Activated naive CD8-positive, alpha-beta T cell treated with anti-CD3 and anti-CD28 coated beads, Interleukin-2, amount 50 U/mL, for 24 hours (primary cell): ENCODE measurements around the gene C15orf39.
"Not testable (repeated sequence)": the region's sequence is repeated elsewhere in the genome, so short reads cannot be mapped to it uniquely, and the experiment has no call there.

ENCODE experiments used
- ATAC-seq: fragments of 150-1000 bp; cut with Tn5 transposase; one replicate; pipeline ENCODE4 v1.10.0; 2021
- DNase-seq: peaks from one replicate; pipeline ENCODE4 v3.0.0; 2021
- H3K27ac Mint-ChIP-seq: one replicate; pipeline ENCODE4 v1.8.0; 2021; ENCODE audit warnings: mild to moderate bottlenecking, mixed read lengths
- H3K27me3 Mint-ChIP-seq: one replicate; pipeline ENCODE4 v1.8.0; 2021; ENCODE audit warnings: mixed read lengths
- H3K36me3 Mint-ChIP-seq: one replicate; pipeline ENCODE4 v1.8.0; 2021; ENCODE audit warnings: low read depth, mixed read lengths
- H3K4me1 Mint-ChIP-seq: one replicate; pipeline ENCODE4 v1.8.0; 2021; ENCODE audit warnings: mixed read lengths
- H3K4me3 Mint-ChIP-seq: one replicate; pipeline ENCODE4 v1.8.0; 2021; ENCODE audit warnings: mild to moderate bottlenecking, moderate library complexity, mixed read lengths
- H3K9me3 Mint-ChIP-seq: one replicate; pipeline ENCODE4 v1.8.0; 2021; ENCODE audit warnings: mixed read lengths

C15orf39 gene

DNA sequence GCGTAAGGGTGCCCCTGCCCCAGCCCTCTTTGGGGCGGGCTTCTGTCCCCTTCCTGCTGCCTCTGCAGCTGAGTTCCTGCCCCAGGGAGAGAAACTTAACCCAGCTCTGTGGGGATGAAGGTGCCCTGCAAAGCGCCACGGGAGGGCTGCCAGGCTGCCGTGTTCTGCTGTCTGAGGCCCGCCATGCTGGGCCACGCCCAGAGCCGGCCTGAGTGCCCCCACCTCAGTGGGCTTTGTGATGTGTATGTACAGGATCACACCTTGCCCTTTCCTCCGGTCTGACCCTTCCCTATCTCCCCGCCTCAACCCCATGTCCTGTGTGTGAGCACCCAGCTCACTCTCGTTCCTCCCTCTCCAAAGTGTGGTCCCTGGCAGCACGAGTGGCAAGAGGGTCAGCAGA is 22.6 kb downstream of the C15orf39 start:
- Mint-ChIP-seq H3K27me3 (peaks cover 4% of the 10 kb centered on the region), H3K4me1 (no peaks in the 10 kb centered on the region), H3K9me3 (no peaks in the 10 kb centered on the region), H3K4me3 (no peak overlapping the region), H3K36me3 (no peaks in the 10 kb centered on the region), H3K27ac (no peak overlapping the region)
- no peak for ATAC-seq
- no peak for DNase-seq

DNA sequence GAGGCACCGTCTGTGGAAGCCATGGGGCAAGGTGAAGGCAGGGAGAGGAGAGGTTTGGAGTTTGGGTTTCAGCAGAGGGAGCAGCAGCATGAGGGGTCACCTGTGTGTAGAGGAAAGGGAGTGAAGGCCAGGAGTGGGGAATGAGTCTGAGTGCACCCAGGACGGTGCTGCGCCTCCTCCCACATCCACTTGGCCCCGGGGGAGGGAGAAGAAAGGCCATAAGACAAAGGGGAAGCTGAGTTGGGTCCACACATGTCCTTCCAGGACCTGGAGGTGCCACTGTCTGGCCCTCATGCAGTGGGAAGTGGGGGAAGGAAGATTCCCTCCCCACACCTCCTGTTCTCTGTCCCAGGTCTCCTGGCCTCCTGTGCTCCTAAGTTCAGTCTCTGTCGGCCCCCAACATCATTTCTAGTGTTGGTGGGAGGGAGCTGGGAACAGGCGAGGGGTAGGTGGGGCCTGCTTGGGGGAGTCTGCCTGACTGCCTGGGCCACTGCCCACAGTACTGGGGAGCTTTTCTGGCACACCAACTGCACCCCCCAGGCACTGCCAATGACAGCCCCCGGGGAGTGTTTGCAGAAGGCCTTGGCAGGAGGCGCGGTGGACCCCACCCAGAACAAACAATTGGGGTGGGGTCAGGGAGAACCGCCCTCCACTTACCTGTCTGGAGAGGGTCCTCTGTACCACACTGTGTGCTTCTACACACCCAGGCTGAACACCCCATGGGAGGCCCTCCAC is 23.6 kb downstream of the C15orf39 start:
- H3K9me3 Mint-ChIP-seq, H3K36me3 Mint-ChIP-seq, H3K4me1 Mint-ChIP-seq, DNase-seq, H3K27ac Mint-ChIP-seq, H3K27me3 Mint-ChIP-seq, ATAC-seq, H3K4me3 Mint-ChIP-seq: not testable (repeated sequence)

DNA sequence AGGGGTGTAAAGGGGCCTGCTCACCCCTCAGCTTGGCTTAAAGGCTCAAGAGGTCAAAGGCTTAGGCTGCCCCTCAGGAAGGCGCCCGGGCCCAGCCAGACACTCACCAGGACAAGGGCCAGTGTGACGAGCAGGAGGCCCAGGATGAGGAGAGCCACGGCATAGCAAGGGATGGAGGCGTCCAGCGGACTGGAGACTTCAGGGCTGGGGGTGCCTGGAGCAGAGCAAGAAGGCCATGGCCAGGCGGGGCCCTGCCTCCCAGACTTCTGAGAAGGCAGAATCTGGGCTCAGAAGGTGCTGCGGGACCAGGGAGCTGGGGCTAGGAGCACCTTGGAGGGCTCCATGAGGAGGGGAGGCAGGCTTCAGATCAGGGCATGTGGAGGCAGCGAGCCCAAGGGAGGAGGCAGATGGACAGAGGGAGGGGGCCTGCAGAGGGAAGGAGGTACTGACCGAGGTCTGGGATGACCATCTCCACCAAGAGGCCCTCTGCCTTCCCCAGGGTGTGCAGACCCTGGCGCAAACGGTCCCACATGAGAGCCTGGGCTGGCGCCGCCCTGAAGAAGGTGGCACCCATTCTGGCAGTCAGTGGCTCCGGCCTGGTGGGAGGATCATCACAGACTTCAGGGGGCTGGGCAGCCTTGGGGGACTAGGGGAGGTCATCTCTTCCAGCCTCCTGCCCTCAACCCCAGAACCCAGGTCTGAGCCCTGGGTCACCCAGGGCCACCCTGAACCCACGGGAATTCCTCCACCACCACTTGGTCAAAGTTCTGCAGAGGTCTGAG is 24.5 kb downstream of the C15orf39 start:
- H3K4me1 Mint-ChIP-seq: no peaks in the 10 kb centered on the region
- ATAC-seq (no peak), DNase-seq (no peak)
- no peak overlapping the region for H3K4me3 Mint-ChIP-seq
- H3K9me3 Mint-ChIP-seq: no peaks in the 10 kb centered on the region
- no peaks in the 10 kb centered on the region for H3K36me3 Mint-ChIP-seq
- no peak overlapping the region for H3K27ac Mint-ChIP-seq
- peaks cover 7% of the 10 kb centered on the region for H3K27me3 Mint-ChIP-seq

DNA sequence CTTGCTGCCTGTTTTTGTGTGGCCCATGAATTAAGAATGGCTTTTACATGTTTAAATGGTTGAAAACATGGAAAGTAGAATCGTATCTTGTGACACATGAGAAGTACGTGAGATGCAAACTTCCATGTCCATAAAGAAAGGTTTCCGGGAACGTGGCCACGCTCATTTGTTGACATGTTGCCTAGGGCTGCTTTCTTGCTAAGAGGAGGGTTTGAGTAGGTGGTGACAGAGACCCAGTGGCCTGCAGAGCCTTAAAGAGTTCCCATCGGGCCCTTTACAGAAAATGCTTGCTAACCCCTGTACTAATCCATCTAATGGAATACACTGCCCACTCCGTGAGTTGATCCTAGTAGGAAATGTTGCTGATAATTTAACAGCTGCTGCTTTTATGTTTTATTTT is 25.4 kb downstream of the C15orf39 start:
- H3K36me3 Mint-ChIP-seq, H3K27ac Mint-ChIP-seq, DNase-seq, ATAC-seq, H3K4me3 Mint-ChIP-seq, H3K4me1 Mint-ChIP-seq, H3K9me3 Mint-ChIP-seq: not testable (repeated sequence)
- H3K27me3 Mint-ChIP-seq: peaks cover 14% of the 10 kb centered on the region

DNA sequence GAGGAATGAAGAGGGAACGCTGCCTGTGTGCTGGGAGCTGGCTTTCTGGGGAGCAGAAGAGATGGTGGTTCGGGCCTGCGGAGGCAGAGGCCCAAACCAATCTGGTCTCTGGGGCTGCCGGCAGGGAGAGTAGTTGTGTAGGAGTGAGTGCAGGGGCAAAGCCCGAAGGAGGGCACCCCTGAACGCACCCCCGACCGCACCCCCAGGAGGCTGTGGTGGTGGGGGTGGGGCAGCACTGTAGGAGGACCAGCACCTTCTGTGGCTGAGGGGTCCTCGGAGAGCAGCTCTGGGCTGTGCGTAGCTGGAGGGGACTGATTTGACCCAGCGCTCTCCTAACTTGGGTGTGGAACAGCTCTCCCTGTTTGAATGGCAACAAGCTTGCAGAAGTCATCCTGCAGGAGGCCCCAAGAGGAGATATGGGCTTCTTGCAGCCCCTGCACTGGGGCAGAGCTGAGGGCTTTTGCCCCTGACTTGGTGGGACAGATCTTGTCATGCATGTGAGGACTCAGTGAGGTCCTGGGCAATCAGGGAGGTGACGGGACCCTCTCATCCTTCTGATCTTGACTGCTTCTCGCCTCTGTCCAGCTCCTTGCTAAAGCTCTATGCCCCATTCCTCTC is 26.1 kb downstream of the C15orf39 start:
- ATAC-seq: no peak
- DNase-seq: no peak
- Mint-ChIP-seq H3K9me3 (no peaks in the 10 kb centered on the region), H3K4me3 (no peak overlapping the region), H3K4me1 (no peaks in the 10 kb centered on the region), H3K36me3 (no peaks in the 10 kb centered on the region), H3K27me3 (peaks cover 16% of the 10 kb centered on the region), H3K27ac (no peak overlapping the region)

DNA sequence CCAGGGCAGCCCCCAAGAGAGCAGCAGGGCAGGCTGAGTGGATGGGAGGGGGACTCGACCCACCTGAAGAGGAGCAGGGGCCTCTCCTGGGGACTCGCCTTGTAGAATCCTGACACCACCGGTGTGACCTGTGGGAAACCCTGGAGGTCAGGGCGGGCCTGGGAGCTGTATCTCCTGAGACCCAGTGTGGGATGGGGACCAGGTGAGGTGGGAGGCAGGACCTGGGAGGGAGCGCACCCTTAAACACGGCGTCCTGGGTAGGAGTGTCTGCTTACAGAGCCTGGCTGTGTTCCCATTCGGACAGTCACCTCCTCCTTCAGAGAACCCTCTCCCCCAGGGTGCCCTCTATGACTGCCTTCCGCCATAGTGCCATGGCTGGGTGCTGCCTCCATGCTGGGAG is 27.1 kb downstream of the C15orf39 start:
- ATAC-seq: no peak
- no peak overlapping the region for H3K27ac Mint-ChIP-seq
- no peak for DNase-seq
- no peaks in the 10 kb centered on the region for H3K4me1 Mint-ChIP-seq
- no peaks in the 10 kb centered on the region for H3K36me3 Mint-ChIP-seq
- no peak overlapping the region for H3K4me3 Mint-ChIP-seq
- H3K9me3 Mint-ChIP-seq: no peaks in the 10 kb centered on the region
- H3K27me3 Mint-ChIP-seq: peaks cover 21% of the 10 kb centered on the region

DNA sequence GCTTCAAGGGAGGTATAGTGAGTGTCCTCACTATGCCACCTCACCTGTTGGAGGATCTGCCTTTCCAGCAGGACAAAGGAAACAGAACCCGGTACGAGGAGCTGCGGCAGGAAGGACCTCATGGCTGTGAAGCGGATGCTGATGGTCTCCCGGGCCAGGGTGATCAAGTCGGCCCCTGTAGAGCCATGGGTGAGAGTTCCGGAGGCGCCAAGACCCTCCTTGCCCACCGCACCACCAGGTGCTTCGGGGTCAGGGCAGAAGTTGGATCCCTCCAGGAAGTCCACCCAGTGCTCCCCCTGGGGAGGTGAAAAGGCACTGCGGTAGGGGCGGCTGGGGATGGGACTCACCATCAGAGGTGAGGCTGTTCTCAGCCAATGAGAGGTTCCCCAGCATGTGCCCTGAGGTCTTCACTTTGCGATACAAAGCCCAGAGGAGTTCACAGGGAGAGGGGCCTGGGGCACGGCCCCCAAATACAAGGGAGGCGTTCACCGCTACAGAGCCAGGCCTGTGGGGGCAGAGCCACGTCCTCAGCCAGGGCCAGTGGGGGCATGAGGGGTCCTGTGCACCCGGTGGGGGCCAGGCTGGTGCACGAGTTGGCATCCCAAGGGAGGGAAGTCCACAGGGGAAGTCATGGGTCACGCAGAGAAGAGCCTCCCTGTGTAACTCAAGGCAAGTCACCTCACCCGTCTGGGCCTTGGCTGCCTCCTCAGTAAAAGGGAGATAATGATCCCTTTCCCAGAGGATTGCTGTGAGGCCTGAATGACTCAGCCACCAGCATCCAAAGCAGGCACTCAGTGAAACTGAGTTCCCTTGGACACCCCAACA is 27.7 kb downstream of the C15orf39 start:
- no peaks in the 10 kb centered on the region for H3K9me3 Mint-ChIP-seq
- no peaks in the 10 kb centered on the region for H3K4me1 Mint-ChIP-seq
- H3K4me3 Mint-ChIP-seq: no peak overlapping the region
- H3K36me3 Mint-ChIP-seq: no peaks in the 10 kb centered on the region
- DNase-seq (no peak), ATAC-seq (no peak)
- H3K27ac Mint-ChIP-seq: no peak overlapping the region
- H3K27me3 Mint-ChIP-seq: peaks cover 21% of the 10 kb centered on the region

DNA sequence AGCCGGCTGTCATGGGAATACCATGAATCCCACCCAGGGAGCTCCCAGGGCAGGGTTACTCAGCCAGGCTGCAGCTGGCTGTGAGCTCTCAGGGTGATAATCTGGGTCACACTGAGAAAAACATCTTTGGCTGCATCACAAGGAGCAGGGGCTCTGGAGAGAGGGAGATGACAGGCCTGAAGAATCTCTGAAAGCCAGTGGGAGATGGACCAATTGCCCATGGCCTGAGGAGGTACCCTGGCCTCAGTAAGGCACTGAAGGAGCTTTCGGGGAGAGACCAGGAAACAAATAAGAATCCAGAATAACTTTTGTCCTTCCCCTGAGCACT is 28.3 kb downstream of the C15orf39 start:
- H3K9me3 Mint-ChIP-seq: no peaks in the 10 kb centered on the region

DNA sequence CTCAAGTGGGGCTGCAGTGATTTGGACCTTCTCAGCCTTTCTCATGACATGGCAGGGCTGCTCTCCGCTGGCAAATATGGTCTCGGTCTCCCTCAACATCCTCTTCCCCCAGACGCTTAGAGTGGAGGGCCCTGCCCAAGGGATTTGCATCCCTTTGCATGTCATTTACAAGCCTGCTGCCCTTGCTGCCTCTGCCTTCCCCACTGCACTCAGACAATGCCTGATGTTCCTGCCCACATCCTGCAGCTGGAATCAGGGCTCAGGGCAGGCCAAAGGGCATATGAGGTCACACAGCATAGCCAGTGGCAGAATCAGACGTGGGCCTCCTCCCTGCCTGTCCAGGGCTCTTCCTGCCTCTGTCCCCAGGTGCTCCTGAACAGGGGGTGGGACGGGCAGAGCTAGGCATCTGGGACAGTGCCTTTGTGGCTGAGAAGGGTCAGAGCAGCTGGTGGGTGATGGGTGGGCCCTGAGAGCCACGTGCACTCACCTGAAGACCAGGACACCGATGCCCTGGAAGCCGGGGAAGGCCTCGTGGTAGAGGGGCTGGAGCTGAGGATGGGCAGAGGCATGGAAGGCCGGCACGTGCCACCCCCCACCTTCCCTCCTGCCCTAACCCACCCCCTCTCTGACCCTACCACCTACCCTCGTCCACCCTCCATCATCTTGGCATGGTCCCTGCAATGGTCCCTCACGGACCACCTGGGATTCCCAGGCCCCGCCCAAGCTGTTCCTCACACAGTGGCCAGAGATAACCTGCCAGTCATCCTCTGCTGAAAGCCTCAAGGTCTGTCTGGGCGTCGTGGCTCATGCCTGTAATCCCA is 29.1 kb downstream of the C15orf39 start:
- no peak for ATAC-seq
- DNase-seq: no peak
- no peak overlapping the region for H3K27ac Mint-ChIP-seq
- H3K9me3 Mint-ChIP-seq: no peaks in the 10 kb centered on the region
- H3K36me3 Mint-ChIP-seq: no peaks in the 10 kb centered on the region
- H3K4me3 Mint-ChIP-seq: no peak overlapping the region
- no peaks in the 10 kb centered on the region for H3K4me1 Mint-ChIP-seq
- H3K27me3 Mint-ChIP-seq: peaks cover 25% of the 10 kb centered on the region

More for the DNA sequence above, 28.3 kb downstream of the C15orf39 start:
- H3K4me1 Mint-ChIP-seq: no peaks in the 10 kb centered on the region
- ATAC-seq (no peak), DNase-seq (no peak)
- no peak overlapping the region for H3K27ac Mint-ChIP-seq
- H3K36me3 Mint-ChIP-seq: no peaks in the 10 kb centered on the region
- no peak overlapping the region for H3K4me3 Mint-ChIP-seq
- H3K27me3 Mint-ChIP-seq: peaks cover 23% of the 10 kb centered on the region

DNA sequence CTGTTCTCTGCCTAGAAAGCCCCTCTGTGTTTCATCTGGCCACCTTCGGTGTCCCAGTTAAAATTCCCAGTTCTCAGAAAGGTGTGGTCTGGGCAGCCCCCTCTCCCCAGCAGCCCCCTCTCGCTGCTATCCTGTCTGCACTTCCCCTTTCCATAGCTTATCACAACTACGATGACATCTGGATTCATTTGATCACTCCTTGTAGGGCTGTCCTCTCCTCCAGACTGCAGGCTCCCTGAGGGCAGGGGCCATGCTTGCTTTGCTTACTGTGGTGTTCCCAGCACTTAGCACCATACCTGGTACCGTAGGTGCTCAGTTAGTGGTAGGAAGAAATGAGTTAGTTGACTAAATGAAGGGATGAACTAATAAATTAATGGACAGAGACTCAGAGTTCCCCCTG is 30.2 kb downstream of the C15orf39 start:
- no peaks in the 10 kb centered on the region for H3K9me3 Mint-ChIP-seq
- no peak for ATAC-seq
- peaks cover 27% of the 10 kb centered on the region for H3K27me3 Mint-ChIP-seq
- no peak for DNase-seq
- H3K4me1 Mint-ChIP-seq: no peaks in the 10 kb centered on the region
- H3K36me3 Mint-ChIP-seq: no peaks in the 10 kb centered on the region
- no peak overlapping the region for H3K4me3 Mint-ChIP-seq
- H3K27ac Mint-ChIP-seq: no peak overlapping the region

DNA sequence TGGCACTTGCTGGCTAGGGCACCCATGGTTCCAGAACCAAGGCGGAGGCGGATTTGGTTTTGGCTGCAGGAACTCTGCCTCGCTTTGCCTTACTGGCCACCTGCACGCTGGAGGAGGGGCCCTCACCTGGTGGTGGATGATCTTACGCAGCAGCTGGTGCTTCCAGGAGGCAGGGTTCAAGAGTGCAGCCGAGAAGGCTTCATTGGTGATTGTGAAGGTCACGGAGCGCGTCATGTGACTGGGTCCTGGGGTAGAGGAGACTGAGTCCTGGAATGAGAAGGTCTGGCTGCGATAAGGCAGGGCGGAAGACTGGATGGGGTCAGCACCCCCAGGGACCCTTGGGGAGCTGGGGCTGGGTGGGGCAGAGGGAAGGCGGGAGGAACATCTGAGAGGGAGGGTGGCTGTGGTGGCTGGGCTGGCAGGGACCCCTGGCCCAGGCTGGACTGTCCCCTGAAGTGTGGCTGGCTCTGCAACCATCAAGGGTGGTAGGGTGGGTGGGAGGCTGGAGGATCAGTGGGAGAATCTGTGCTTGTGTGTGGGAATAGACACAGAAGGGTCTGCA is 30.7 kb downstream of the C15orf39 start:
- Mint-ChIP-seq H3K36me3 (no peaks in the 10 kb centered on the region), H3K4me1 (no peaks in the 10 kb centered on the region), H3K27ac (no peak overlapping the region), H3K27me3 (peaks cover 27% of the 10 kb centered on the region), H3K4me3 (no peak overlapping the region), H3K9me3 (no peaks in the 10 kb centered on the region)
- ATAC-seq: no peak
- DNase-seq: no peak

DNA sequence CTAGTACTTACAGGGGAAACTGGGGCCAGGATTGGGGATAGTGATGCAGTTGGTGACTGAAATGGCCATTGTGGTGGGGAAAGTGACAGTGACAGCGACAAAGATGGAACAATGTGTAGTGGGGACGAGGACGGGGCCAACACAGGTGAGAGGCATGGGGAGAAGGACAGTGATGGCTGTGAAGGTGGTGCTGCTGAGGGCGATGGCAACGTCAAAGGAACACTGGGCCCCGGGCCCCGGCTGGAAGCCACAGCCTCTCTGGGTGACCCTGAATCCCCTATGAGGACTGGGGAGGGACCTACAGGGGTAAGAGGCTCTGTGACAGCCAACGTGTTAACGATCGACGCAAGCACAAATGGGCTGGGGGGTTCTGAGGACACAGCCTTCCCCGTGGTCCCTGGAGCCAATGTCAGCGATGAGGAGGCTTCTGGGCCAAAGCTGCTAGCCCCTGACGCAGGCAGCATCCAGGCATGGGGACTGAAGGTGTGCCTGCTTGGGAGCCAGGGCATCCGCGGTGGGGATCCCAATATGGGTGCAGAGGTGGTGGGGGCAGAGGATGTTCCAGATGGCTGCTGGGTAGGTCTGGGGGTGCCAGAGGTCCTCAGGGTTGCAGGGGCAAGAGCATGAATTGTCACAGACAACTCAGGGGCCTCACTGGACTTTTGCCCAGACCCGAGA is 31.3 kb downstream of the C15orf39 start:
- Mint-ChIP-seq H3K36me3 (no peaks in the 10 kb centered on the region), H3K9me3 (no peaks in the 10 kb centered on the region), H3K4me3 (no peak overlapping the region), H3K27me3 (peaks cover 27% of the 10 kb centered on the region), H3K4me1 (no peaks in the 10 kb centered on the region), H3K27ac (no peak overlapping the region)
- ATAC-seq (no peak), DNase-seq (no peak)

DNA sequence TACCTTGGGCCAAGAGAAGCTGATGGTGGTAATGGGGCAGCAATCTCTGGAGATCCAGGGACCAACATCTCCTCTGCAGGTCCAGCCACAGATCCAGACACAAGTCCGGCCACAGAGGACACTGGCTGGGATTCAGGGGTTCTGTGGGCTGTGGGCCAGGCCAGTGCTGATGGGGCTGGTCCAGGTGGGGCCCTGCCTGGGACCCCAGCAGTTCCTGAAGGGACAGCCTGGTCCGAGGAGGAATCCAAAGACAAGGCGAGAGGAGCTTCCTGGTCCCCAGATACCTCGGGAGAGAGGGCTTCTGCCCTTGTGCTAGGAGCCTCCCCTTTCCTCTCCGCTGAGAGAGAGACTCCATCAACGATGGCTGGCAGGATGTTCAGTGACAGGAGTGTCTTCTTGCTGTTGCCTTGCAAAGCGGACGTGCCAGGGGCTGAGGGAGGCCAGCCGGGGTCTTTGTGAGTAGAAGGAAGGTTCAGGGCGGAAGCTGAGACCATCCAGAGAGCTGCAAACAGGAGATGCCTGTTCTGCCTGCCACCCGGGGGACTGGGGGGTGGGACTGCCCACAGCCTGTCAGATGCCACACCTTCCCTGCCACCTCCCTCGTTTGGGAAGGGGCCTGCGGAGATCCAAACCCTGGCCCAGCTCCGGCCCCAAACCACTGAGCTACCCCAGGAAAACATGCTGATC is 32.0 kb downstream of the C15orf39 start:
- Mint-ChIP-seq H3K4me1 (no peaks in the 10 kb centered on the region), H3K9me3 (no peaks in the 10 kb centered on the region), H3K27ac (no peak overlapping the region), H3K36me3 (no peaks in the 10 kb centered on the region), H3K4me3 (no peak overlapping the region), H3K27me3 (peaks cover 26% of the 10 kb centered on the region)
- DNase-seq (no peak), ATAC-seq (no peak)
